HEK293 (cell line): ENCODE data around the gene BMP6.

Experiments used
- CTCF ChIA-PET: fragments of 350-600 bp; formaldehyde crosslinking; extraction: SDS; loops from one replicate; lab custom pipeline; 2021; ENCODE audit warnings: antibody characterized with exemption; lab: Yijun Ruan, JAX
- POLR2A ChIA-PET: fragments of 300-600 bp; formaldehyde crosslinking; extraction: SDS; loops from one replicate; lab custom pipeline; 2020; ENCODE audit warnings: antibody characterized with exemption, inconsistent platforms; lab: Yijun Ruan, JAX
- H3K27ac ChIP-seq: fragments of 200-500 bp; sonication (Bioruptor generic); 2 replicates; pipeline ENCODE4 v1.5.1; 2014; ENCODE audit warnings: low read depth, low read length, control low read depth, inconsistent platforms; ENCODE audit errors: extremely low read depth
- H3K36me3 ChIP-seq, 2 experiments: fragments of 200-500 bp in 1 of 2; sonication (Bioruptor generic) in 1 of 2; 1 replicate in 1 of 2; 2 replicates in 1 of 2; pipeline ENCODE4 v1.5.1; 2014 to 2017; ENCODE audit warnings: inconsistent platforms in 2 of 2, low read length in 2 of 2; ENCODE audit not compliant: control insufficient read depth in 2 of 2, insufficient read depth in 1 of 2
- H3K4me1 ChIP-seq: fragments of 200-500 bp; sonication (Bioruptor generic); 2 replicates; pipeline ENCODE4 v1.5.1; 2014; ENCODE audit warnings: mild to moderate bottlenecking, low read length, inconsistent platforms; ENCODE audit not compliant: control insufficient read depth, insufficient read depth
- H3K4me3 ChIP-seq: 2 replicates; pipeline ENCODE4 v1.5.1; 2011; ENCODE audit warnings: low read depth, mild to moderate bottlenecking, control low read depth, low read length, moderate library complexity
- H3K9me3 ChIP-seq: fragments of 200-500 bp; sonication (Bioruptor generic); 2 replicates; pipeline ENCODE4 v1.5.1; 2014; ENCODE audit warnings: low read depth, low read length, inconsistent platforms; ENCODE audit not compliant: control insufficient read depth, insufficient read depth
- EGR2 ChIP-seq: fragments of 450-650 bp; formaldehyde crosslinking; IDR thresholded peaks from 2 replicates; pipeline ENCODE4 v1.5.1; 2016; ENCODE audit warnings: low read depth, missing biosample characterization, missing genetic modification characterization
- ELK4 ChIP-seq: IDR thresholded peaks from 2 replicates; pipeline ENCODE4 v1.6.1; 2011; ENCODE audit warnings: mild to moderate bottlenecking, low read depth, low read length, borderline replicate concordance
- GFI1B ChIP-seq: fragments of 450-650 bp; formaldehyde crosslinking; IDR thresholded peaks from 2 replicates; pipeline ENCODE4 v1.5.1; 2016; ENCODE audit warnings: missing biosample characterization, missing genetic modification characterization
- HOXD13 ChIP-seq: sonication (generic); formaldehyde crosslinking; IDR thresholded peaks from 2 replicates; pipeline ENCODE4 v1.8.0; 2022; ENCODE audit warnings: missing genetic modification reagents, borderline replicate concordance
- KLF8 ChIP-seq: fragments of 450-650 bp; formaldehyde crosslinking; IDR thresholded peaks from 2 replicates; pipeline ENCODE4 v1.5.1; 2016; ENCODE audit warnings: missing biosample characterization, missing genetic modification characterization
- SALL2 ChIP-seq: fragments of 450-650 bp; formaldehyde crosslinking; IDR thresholded peaks from 2 replicates; pipeline ENCODE4 v1.5.0; 2017; ENCODE audit warnings: missing biosample characterization, mild to moderate bottlenecking, missing genetic modification characterization, borderline replicate concordance
- SCRT1 ChIP-seq: fragments of 450-650 bp; formaldehyde crosslinking; IDR thresholded peaks from 2 replicates; pipeline ENCODE4 v1.5.1; 2016; ENCODE audit warnings: missing biosample characterization, missing genetic modification characterization, borderline replicate concordance
- ZBTB1 ChIP-seq: fragments of 450-650 bp; formaldehyde crosslinking; IDR thresholded peaks from 2 replicates; pipeline ENCODE4 v1.5.1; 2016; ENCODE audit warnings: missing biosample characterization, missing genetic modification characterization
- ZIC2 ChIP-seq: fragments of 450-650 bp; formaldehyde crosslinking; IDR thresholded peaks from 2 replicates; pipeline ENCODE4 v1.5.1; 2016; ENCODE audit warnings: missing biosample characterization, missing genetic modification characterization
- ZNF10 ChIP-seq: fragments of 450-650 bp; formaldehyde crosslinking; IDR thresholded peaks from 2 replicates; pipeline ENCODE4 v1.5.1; 2017; ENCODE audit warnings: missing biosample characterization, missing genetic modification characterization
- ZNF146 ChIP-seq: fragments of 450-650 bp; formaldehyde crosslinking; IDR thresholded peaks from 2 replicates; pipeline ENCODE4 v1.5.1; 2016; ENCODE audit warnings: missing biosample characterization, missing genetic modification characterization
- ZNF174 ChIP-seq: fragments of 450-650 bp; formaldehyde crosslinking; IDR thresholded peaks from 2 replicates; pipeline ENCODE4 v1.5.0; 2017; ENCODE audit warnings: missing biosample characterization, mild to moderate bottlenecking, missing genetic modification characterization
- ZNF214 ChIP-seq: fragments of 450-650 bp; formaldehyde crosslinking; IDR thresholded peaks from 2 replicates; pipeline ENCODE4 v1.5.1; 2017; ENCODE audit warnings: missing biosample characterization, mild to moderate bottlenecking, missing genetic modification characterization, borderline replicate concordance
- ZNF26 ChIP-seq: fragments of 450-650 bp; formaldehyde crosslinking; IDR thresholded peaks from 2 replicates; pipeline ENCODE4 v1.5.1; 2016; ENCODE audit warnings: missing biosample characterization, missing genetic modification characterization
- ZNF266 ChIP-seq: fragments of 450-650 bp; formaldehyde crosslinking; IDR thresholded peaks from 2 replicates; pipeline ENCODE4 v1.5.1; 2016; ENCODE audit warnings: missing biosample characterization, missing genetic modification characterization, low read depth
- ZNF404 ChIP-seq: fragments of 450-650 bp; formaldehyde crosslinking; IDR thresholded peaks from 2 replicates; pipeline ENCODE4 v1.5.1; 2017; ENCODE audit warnings: missing biosample characterization, missing genetic modification characterization
- ZNF449 ChIP-seq: fragments of 450-650 bp; formaldehyde crosslinking; IDR thresholded peaks from 2 replicates; pipeline ENCODE4 v1.5.1; 2017; ENCODE audit warnings: missing biosample characterization, mild to moderate bottlenecking, missing genetic modification characterization, moderate library complexity
- ZNF501 ChIP-seq: fragments of 450-650 bp; formaldehyde crosslinking; IDR thresholded peaks from 2 replicates; pipeline ENCODE4 v1.5.1; 2016; ENCODE audit warnings: missing biosample characterization, missing genetic modification characterization
- ZNF510 ChIP-seq: fragments of 450-650 bp; formaldehyde crosslinking; IDR thresholded peaks from 2 replicates; pipeline ENCODE4 v1.5.1; 2018; ENCODE audit warnings: mild to moderate bottlenecking, missing genetic modification characterization, missing biosample characterization; ENCODE audit not compliant: insufficient replicate concordance
- ZNF580 ChIP-seq: fragments of 450-650 bp; formaldehyde crosslinking; IDR thresholded peaks from 2 replicates; pipeline ENCODE4 v1.5.1; 2016; ENCODE audit warnings: missing biosample characterization, missing genetic modification characterization
- ZNF621 ChIP-seq: fragments of 450-650 bp; formaldehyde crosslinking; IDR thresholded peaks from 2 replicates; pipeline ENCODE4 v1.5.1; 2017; ENCODE audit warnings: missing biosample characterization, missing genetic modification characterization
- ZNF626 ChIP-seq: fragments of 450-650 bp; sonication (Bioruptor Pico); formaldehyde crosslinking; IDR thresholded peaks from 2 replicates; pipeline ENCODE4 v1.5.1; 2018; ENCODE audit warnings: missing biosample characterization, missing genetic modification characterization, inconsistent platforms
- ZNF654 ChIP-seq: fragments of 450-650 bp; formaldehyde crosslinking; IDR thresholded peaks from 2 replicates; pipeline ENCODE4 v1.5.1; 2016; ENCODE audit warnings: low read depth, missing biosample characterization, missing genetic modification characterization
- ZNF747 ChIP-seq: fragments of 450-650 bp; formaldehyde crosslinking; IDR thresholded peaks from 2 replicates; pipeline ENCODE4 v1.5.1; 2016; ENCODE audit warnings: missing biosample characterization, missing genetic modification characterization
- ZNF792 ChIP-seq: fragments of 450-650 bp; formaldehyde crosslinking; IDR thresholded peaks from 2 replicates; pipeline ENCODE4 v1.5.1; 2016; ENCODE audit warnings: missing biosample characterization, missing genetic modification characterization
- ZSCAN18 ChIP-seq: fragments of 450-650 bp; formaldehyde crosslinking; IDR thresholded peaks from 2 replicates; pipeline ENCODE4 v1.5.1; 2016; ENCODE audit warnings: missing biosample characterization, missing genetic modification characterization
- ZSCAN30 ChIP-seq: fragments of 450-650 bp; IDR thresholded peaks from 2 replicates; pipeline ENCODE4 v1.5.1; 2018; ENCODE audit warnings: missing biosample characterization, mild to moderate bottlenecking, missing genetic modification characterization, moderate library complexity
- TF ChIP-seq, protein P1 (sequence below): fragments of 450-650 bp; formaldehyde crosslinking; conservative IDR thresholded peaks from 2 replicates; pipeline ENCODE4 v1.5.1; 2016; ENCODE audit warnings: low read depth, missing biosample characterization, missing genetic modification characterization

Gene BMP6

GRCh38 chr6:7910654-7911344 is 184.9 kb downstream of the BMP6 start, which contains the start of gene TXNDC5:
TSS of gene TXNDC5 (minus strand) at chr6:7910788. CDS start at chr6:7910776, 12 bp downstream.
- Histone ChIP-seq H3K9me3 (no peaks in the 10 kb centered on the region), H3K4me1 (peaks cover 8% of the 10 kb centered on the region; the same call in 1 of the 2 replicates), H3K36me3 (peaks cover 0 to 9% of the 10 kb centered on the region in 2 experiments; a peak in 2 of 3 replicates), H3K27ac (peak within 1 kb of the TSS; percentile 82), H3K4me3 (peak within 1 kb of the TSS; percentile 71)
- ChIA-PET POLR2A (interaction anchor here (0.7 to 3.0 kb wide), 6 partner anchors 64 to 188 kb away, joined by 3 to 21 read pairs (median 5); partner anchors contain the start of genes BLOC1S5 and BMP6), CTCF (interaction anchor here (0.6 to 1.1 kb wide), 2 partner anchors 85 to 396 kb away, joined by 3 to 4 read pairs; no protein-coding TSS in a partner anchor)
- TF ChIP-seq ZNF214 (tag by site-specific recombination): no peak
- TF ChIP-seq ZNF580 (tag by site-specific recombination): no peak
- TF ChIP-seq HOXD13 (CRISPR knock-in tag): no peak
- no peak for TF ChIP-seq ZNF501 (tag by site-specific recombination)
- TF ChIP-seq ZSCAN30: peak; percentile 51; the same call in 1 of the 2 replicates
- TF ChIP-seq ZNF449 (tag by site-specific recombination): no peak
- no peak for TF ChIP-seq ZNF266
- TF ChIP-seq ZBTB1: no peak
- no peak for TF ChIP-seq GFI1B (tag by site-specific recombination)
- no peak for TF ChIP-seq ZNF146
- no peak for TF ChIP-seq ZNF174 (tag by site-specific recombination)
- TF ChIP-seq ZNF510: no peak
- TF ChIP-seq ZNF26 (tag by site-specific recombination): no peak
- peak; percentile 43; the same call in 1 of the 2 replicates for TF ChIP-seq ZIC2 (tag by site-specific recombination)
- TF ChIP-seq ZNF10 (tag by site-specific recombination): no peak
- TF ChIP-seq ZNF747 (tag by site-specific recombination): no peak
- no peak for TF ChIP-seq SALL2 (tag by site-specific recombination)
- TF ChIP-seq ELK4: no peak
- no peak; the same call in 1 of the 2 replicates for TF ChIP-seq KLF8 (tag by site-specific recombination)
- TF ChIP-seq SCRT1 (tag by site-specific recombination): no peak
- TF ChIP-seq EGR2 (tag by site-specific recombination): no peak
- no peak for TF ChIP-seq ZNF404 (tag by site-specific recombination)
- no peak for TF ChIP-seq ZNF626 (tag by site-specific recombination)
- TF ChIP-seq ZNF654 (tag by site-specific recombination): no peak
- TF ChIP-seq, protein P1, sequence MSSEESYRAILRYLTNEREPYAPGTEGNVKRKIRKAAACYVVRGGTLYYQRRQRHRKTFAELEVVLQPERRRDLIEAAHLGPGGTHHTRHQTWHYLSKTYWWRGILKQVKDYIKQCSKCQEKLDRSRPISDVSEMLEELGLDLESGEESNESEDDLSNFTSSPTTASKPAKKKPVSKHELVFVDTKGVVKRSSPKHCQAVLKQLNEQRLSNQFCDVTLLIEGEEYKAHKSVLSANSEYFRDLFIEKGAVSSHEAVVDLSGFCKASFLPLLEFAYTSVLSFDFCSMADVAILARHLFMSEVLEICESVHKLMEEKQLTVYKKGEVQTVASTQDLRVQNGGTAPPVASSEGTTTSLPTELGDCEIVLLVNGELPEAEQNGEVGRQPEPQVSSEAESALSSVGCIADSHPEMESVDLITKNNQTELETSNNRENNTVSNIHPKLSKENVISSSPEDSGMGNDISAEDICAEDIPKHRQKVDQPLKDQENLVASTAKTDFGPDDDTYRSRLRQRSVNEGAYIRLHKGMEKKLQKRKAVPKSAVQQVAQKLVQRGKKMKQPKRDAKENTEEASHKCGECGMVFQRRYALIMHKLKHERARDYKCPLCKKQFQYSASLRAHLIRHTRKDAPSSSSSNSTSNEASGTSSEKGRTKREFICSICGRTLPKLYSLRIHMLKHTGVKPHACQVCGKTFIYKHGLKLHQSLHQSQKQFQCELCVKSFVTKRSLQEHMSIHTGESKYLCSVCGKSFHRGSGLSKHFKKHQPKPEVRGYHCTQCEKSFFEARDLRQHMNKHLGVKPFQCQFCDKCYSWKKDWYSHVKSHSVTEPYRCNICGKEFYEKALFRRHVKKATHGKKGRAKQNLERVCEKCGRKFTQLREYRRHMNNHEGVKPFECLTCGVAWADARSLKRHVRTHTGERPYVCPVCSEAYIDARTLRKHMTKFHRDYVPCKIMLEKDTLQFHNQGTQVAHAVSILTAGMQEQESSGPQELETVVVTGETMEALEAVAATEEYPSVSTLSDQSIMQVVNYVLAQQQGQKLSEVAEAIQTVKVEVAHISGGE: peak; percentile 85
- no peak for TF ChIP-seq ZSCAN18 (tag by site-specific recombination)
- no peak for TF ChIP-seq ZNF621
- no peak for TF ChIP-seq ZNF792 (tag by site-specific recombination)
